DMS153 treated with DMSO at 0.1 percent for 48 hours (cell line): ENCODE data around the gene PTPN11.
"Not testable (repeated sequence)": the region's sequence is repeated elsewhere in the genome, so short reads cannot be mapped to it uniquely, and the experiment has no call there.

ENCODE experiments used
- DNase-seq: peaks from one replicate; lab custom pipeline; 2025; ENCODE audit not compliant: unreplicated experiment; lab: John Stamatoyannopoulos, UW

The PTPN11 gene

GRCh38 chr12:112447106-112447505, 28.4 kb downstream of the PTPN11 start:
- DNase-seq = no peak

GRCh38 chr12:112448165-112448564, 29.4 kb downstream of the PTPN11 start:
- DNase-seq = not testable (repeated sequence)

- no peak for DNase-seq
Observed at GRCh38 chr12:112450725-112451124, 32.0 kb downstream of the PTPN11 start.

GRCh38 chr12:112456029-112456428, 37.3 kb downstream of the PTPN11 start:
- DNase-seq = no peak

GRCh38 chr12:112457142-112457541, 38.4 kb downstream of the PTPN11 start:
- not testable (repeated sequence) for DNase-seq

DNA sequence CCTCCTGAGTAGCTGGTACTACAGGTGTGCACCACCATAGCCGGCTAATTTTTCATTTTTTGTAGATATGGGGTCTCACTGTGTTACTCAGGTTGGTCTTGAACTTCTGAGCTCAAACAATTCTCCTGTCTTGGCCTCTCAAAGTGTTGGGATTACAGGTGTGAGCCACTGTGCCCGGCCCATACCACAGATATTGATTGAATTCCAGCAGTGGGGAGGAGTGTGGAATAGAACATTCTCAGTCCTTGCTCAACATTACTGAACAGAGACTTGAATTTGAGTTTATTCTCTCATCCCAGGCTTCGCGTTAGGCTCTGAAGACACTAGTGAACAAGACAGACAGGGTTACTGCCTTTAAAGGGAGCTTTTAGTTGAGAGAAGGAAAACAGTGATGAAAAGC, 39.6 kb downstream of the PTPN11 start:
- DNase-seq = no peak

DNA sequence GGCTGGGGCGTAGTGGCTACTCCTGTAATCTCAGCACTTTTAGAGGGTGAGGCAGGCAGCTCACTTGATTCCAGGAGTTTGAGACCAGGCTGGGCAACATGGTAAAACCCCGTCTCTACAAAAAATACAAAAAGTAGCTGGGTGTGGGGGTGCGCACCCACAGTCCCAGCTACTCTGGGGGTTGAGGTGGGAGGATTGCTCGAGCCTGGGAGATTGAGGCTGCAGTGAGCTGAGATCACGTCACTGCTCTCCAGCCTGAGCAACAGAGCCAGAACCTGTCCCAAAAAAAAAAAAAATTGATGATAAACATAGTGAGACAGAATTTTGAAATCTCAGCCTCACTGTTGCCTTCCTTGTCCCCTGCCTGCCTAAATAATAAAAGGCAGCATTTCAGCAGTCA, 40.0 kb downstream of the PTPN11 start:
- no peak for DNase-seq

DNA sequence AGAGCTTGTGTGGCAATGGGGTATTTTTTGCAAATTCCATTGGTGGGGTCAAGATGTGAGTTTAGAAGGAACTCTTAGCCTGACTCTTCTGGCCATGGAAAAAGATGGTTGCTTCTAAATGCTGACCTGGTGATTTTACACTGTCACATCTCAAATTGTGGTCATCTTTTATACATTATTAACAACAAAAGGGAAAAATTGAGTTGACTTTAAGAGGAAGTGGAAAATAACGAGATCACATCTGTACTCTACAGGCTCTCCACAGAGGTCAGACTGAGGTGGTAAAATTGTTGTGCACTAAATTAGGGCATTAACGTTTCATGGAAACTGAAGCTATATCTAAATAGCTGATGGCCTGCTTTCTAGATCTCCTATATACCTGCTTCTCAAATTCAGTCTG, 44.7 kb downstream of the PTPN11 start:
- no peak for DNase-seq

DNA sequence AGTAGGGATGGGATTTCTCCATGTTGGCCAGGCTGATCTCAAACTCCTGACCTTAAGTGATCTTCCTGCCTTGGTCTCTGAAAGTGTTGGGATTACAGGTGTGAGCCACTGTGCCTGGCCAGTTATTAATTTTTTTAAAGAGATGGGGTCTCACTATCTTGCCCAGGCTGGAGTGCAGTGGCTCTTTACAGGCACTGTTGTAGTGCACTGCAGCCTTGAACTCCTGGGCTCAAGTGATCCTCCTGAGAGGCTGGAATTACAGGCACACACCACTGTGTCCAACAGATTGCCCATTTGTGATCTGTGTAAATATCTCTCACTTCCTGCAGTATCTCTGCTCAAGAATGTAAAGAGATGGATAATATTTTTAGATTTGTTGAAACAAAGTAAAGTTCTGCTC, 45.9 kb downstream of the PTPN11 start:
- no peak for DNase-seq

DNA sequence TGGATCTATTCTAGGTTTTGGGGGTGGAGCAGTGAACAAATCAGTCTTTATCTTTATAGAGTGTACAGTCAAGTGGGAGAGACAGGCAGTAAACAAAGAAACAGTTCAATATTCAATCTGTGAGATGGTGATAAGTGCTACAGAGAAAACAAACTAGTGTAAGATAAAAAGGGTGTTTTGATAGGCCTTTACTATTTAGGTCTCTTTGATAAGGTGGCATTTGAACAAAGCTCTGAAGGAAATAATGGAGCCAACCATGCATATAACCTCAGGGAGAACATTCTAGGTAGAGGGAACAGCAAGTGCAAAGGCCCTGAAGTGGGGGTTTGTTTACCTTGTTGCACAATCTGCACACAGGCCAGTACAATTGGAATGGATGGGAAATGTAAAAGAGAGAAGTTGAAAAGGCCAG, 47.3 kb downstream of the PTPN11 start:
- peak; percentile 55 for DNase-seq

GRCh38 chr12:112466835-112467234, 48.1 kb downstream of the PTPN11 start:
- DNase-seq = no peak

- DNase-seq = no peak
Observed at GRCh38 chr12:112468046-112468445, 49.3 kb downstream of the PTPN11 start.

DNA sequence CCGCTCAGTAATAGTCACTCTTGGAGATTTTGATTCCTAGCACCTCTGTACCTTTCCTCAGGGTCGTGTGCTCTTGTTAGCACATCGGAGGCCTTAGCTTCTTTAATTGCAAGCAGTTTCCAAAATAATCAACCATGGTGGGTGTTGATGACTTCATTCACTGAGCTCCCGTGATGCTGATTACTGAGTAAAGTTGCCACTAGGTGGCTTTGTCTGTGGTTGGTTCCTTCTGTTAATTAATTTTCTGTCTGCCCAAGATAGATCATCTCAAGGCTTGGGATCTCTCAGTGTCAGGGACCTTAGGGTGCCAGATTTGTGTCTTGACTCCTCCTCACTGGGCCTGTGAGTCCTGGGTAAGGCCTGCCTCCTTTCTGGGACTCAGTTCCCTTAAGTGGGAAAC, 54.3 kb downstream of the PTPN11 start:
- no peak for DNase-seq

GRCh38 chr12:112479413-112479812, 60.7 kb downstream of the PTPN11 start:
- no peak for DNase-seq

DNA sequence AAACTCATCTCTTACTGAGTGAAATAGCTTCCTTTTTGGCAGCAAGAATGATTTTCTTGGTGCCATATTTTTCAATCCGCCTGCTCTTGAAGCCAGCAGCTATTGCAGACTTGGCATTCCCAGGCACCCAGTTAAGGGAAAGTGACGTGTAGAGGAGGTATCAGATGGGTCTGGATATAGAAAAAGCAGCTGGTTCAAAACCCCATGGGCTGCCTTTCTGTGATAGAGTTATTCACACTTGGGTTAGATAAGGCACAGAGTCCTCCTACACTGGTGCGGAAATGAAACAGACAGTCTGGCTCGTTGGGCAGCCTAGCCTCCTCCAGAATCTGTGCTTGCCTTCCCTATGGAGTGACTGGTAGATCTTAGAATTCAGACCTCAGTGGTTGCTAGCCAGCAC, 62.2 kb downstream of the PTPN11 start:
- no peak for DNase-seq

- DNase-seq = no peak
Observed at GRCh38 chr12:112482733-112483132, 64.0 kb downstream of the PTPN11 start.

GRCh38 chr12:112486361-112486760, 67.6 kb downstream of the PTPN11 start:
- DNase-seq = no peak

DNA sequence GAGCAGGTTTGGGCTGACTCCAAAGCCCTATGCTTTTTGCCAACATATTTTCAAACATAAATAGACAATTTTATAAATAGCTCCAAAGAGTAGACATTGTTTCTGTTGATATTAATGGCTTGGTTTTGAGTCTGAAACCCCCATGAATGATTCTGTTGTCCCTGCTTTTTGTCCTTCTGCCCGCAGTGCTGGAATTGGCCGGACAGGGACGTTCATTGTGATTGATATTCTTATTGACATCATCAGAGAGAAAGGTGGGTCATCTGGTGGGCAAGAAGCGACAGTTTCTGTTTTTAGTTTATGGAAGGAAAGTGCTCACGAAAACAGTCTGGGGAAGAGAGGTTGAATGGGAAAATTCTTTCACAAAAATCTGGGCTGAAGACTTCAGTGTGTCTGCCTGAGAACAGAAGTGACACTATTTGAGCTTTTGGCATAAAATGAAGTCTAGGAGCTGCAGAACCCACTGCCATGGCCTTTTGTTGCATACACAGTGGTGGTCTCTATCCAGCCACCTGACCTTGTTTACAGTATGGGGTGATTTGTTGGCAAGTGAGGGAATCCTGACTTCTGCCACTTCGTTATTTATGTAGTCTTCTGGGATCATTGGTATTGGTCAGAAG, 69.6 kb downstream of the PTPN11 start:
- no peak for DNase-seq

GRCh38 chr12:112489456-112489855, 70.7 kb downstream of the PTPN11 start:
- no peak for DNase-seq

- no peak for DNase-seq
Observed at GRCh38 chr12:112496496-112496895, 77.7 kb downstream of the PTPN11 start.

GRCh38 chr12:112498580-112498979, 79.8 kb downstream of the PTPN11 start:
- DNase-seq = no peak

DNA sequence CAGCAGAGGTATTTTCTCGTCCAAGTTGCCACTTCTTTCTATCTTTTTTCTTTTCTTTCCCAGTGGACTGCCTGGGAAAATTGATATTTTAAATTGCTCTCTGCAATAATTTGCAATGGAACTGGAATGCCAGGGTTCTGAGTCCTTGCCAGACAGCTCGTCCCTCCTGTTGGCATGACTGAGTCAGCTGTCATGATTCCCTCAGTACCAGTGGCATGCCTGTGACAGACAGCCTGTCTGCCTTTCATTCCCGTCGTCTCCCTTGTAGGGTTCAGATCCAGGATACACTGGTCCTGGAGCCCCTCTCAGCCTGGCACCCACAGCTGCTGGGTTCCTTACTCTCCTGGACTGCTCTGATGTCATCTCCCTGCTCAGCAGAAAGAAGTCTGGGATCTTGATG, 84.8 kb downstream of the PTPN11 start:
- no peak for DNase-seq

GRCh38 chr12:112506513-112507166, 87.9 kb downstream of the PTPN11 start:
- DNase-seq = no peak
